Activated naive CD4-positive, alpha-beta T cell treated with anti-CD3 and anti-CD28 coated beads, Interleukin-2, amount 50 U/mL, for 72 hours (primary cell): ENCODE measurements around the gene CPS1. TPM values are rescaled to one million over a fixed set of nuclear protein-coding genes. Genes with fewer than 3 reads are reported as not detected.

Experiments
- ATAC-seq, 2 donors: fragments of 150-1000 bp; cut with Tn5 transposase; 2 replicates each; pipeline ENCODE4 v1.10.0; 2021; ENCODE audit warnings: mild to moderate bottlenecking in 2 of 2, moderate library complexity in 2 of 2
- DNase-seq, 2 donors: peaks; one replicate each; pipeline ENCODE4 v3.0.0; 2021 to 2022; ENCODE audit warnings: low spot score in 2 of 2
- H3K27ac Mint-ChIP-seq, 2 donors: one replicate each; pipeline ENCODE4 v1.8.0; 2022; ENCODE audit warnings: mild to moderate bottlenecking in 2 of 2, mixed read lengths in 2 of 2
- H3K36me3 Mint-ChIP-seq, 2 donors: one replicate each; pipeline ENCODE4 v1.8.0; 2022; ENCODE audit warnings: mixed read lengths in 2 of 2
- H3K9me3 Mint-ChIP-seq, 2 donors: one replicate each; pipeline ENCODE4 v1.8.0; 2022; ENCODE audit warnings: mixed read lengths in 2 of 2
- total RNA-seq, 2 donors: library from RNA; stranded (reverse); gene quantifications; one replicate each; pipeline ENCODE4 v1.2.3, GENCODE V29; 2022

The CPS1 gene
- total RNA-seq, 2 donors from 2014 or later: 1.5 to 3.7 TPM

DNA sequence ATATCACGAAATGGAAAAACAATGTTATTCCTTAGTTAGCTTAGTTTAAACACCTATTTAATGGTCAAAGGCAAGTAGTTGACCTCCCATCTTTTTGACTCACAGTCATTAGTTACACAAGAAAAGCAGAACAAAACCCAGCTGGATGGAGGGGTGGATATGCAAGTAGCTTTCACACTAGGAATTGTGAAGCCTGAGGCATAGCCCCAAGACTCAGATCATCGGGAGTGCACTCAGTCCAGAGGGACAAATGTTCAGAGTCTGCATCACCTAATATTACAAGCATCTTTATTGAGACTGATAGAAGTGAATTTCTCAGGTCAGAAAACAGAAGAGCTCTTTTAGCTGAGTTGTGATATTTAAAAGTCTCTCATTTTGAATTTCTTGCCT, 15.5 kb upstream of the CPS1 start:
- Mint-ChIP-seq H3K9me3 (no peaks in the 10 kb centered on the region), H3K36me3 (no peaks in the 10 kb centered on the region), H3K27ac (no peak overlapping the region)
- ATAC-seq: no peak
- DNase-seq: no peak

DNA sequence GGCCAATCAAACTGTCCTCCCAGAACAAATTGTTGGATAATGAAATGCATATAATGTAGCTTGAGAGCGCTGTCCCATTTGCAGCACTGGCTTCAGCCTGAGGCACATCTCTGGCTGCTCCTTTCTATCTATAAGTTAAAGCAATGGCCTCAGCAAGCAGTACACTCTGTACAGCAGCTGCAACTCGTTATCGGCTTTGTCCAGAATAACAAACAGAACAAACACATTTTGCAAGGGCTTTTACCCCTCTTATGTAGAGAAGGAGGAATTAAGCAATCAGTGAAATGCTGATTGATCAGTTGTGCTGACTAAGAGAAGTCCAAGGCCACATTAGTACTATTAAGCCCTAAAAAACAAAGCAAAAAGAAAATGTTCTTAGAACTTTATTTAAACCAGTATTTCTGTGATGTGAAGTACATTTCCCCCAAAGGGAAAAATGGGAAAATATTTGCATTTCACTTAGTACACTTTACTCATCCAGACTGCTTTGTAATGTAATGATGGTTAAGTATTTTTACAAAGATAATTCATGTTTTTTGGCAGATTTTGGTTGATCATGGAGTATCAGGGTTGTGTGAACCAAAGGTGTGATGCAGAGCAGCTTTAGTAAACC, 15.0 kb upstream of the CPS1 start:
- Mint-ChIP-seq H3K36me3 (no peaks in the 10 kb centered on the region), H3K27ac (no peak overlapping the region), H3K9me3 (no peaks in the 10 kb centered on the region)
- ATAC-seq (no peak), DNase-seq (no peak)

- no peaks in the 10 kb centered on the region for H3K9me3 Mint-ChIP-seq
- no peak for DNase-seq
- H3K36me3 Mint-ChIP-seq: no peaks in the 10 kb centered on the region
- ATAC-seq: no peak
- no peak overlapping the region for H3K27ac Mint-ChIP-seq
Measured at GRCh38 chr2:210544007-210544590, 12.3 kb upstream of the CPS1 start.

- Mint-ChIP-seq H3K9me3 (no peaks in the 10 kb centered on the region), H3K27ac (no peak overlapping the region), H3K36me3 (no peaks in the 10 kb centered on the region)
- ATAC-seq (no peak), DNase-seq (no peak)
Measured at GRCh38 chr2:210544831-210545230, 11.6 kb upstream of the CPS1 start.

DNA sequence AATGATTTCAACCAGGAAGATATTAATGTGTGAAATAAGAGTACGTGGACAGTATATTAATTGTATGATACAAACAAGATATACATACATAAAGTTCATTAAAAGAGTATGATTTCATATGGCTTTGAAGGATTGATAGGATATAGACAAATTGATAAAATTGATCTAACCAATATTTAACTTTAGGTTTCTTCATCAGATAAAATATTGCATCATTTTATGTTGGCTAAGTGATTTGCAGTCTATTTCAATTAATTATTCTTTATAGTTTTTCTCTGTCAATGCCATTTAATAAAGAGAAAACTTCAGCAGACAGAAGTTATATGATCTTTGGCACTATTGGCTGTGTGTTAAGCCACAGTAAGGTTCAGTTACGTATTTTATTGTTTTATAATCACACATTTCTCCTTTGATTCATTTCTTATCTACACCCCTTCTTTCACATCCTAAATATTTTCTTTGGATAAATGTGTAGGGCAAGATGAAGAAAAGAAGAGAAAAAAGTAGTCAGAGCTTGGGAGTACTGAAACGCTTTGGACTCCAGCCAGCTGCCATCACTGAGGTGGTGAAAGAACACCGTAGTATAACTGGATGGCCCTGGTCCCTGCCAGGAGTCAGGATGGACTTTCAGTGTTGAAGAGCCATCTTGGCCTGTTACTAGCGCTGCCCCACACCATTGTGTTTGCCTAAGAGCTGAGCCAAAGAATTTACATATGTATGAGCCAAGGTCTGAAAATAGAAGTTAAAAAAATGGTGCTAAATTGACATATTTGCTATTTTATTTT, 9.8 kb upstream of the CPS1 start:
- Mint-ChIP-seq H3K9me3 (no peaks in the 10 kb centered on the region), H3K27ac (no peak overlapping the region), H3K36me3 (no peaks in the 10 kb centered on the region)
- ATAC-seq: no peak
- DNase-seq: no peak

GRCh38 chr2:210548031-210548430, 8.4 kb upstream of the CPS1 start:
- no peaks in the 10 kb centered on the region for H3K36me3 Mint-ChIP-seq
- no peaks in the 10 kb centered on the region for H3K9me3 Mint-ChIP-seq
- no peak overlapping the region for H3K27ac Mint-ChIP-seq
- ATAC-seq (no peak), DNase-seq (no peak)

- Mint-ChIP-seq H3K36me3 (no peaks in the 10 kb centered on the region), H3K9me3 (no peaks in the 10 kb centered on the region), H3K27ac (no peak overlapping the region)
- DNase-seq (no peak), ATAC-seq (no peak)
Measured at GRCh38 chr2:210548878-210549384, 7.5 kb upstream of the CPS1 start.

- H3K36me3 Mint-ChIP-seq: no peaks in the 10 kb centered on the region
- no peak overlapping the region for H3K27ac Mint-ChIP-seq
- ATAC-seq: no peak
Measured at GRCh38 chr2:210551001-210551400, 5.4 kb upstream of the CPS1 start.

GRCh38 chr2:210553373-210553772, 3.0 kb upstream of the CPS1 start:
- ATAC-seq: no peak

More at GRCh38 chr2:210551001-210551400, 5.4 kb upstream of the CPS1 start:
- DNase-seq: no peak
- no peaks in the 10 kb centered on the region for H3K9me3 Mint-ChIP-seq

GRCh38 chr2:210555555-210555954, 844 bp upstream of the CPS1 start:
- no peaks in the 10 kb centered on the region for H3K9me3 Mint-ChIP-seq

More at GRCh38 chr2:210553373-210553772, 3.0 kb upstream of the CPS1 start:
- no peaks in the 10 kb centered on the region for H3K9me3 Mint-ChIP-seq
- no peak for DNase-seq
- no peaks in the 10 kb centered on the region for H3K36me3 Mint-ChIP-seq
- no peak overlapping the region for H3K27ac Mint-ChIP-seq

GRCh38 chr2:210557721-210558120, 1.3 kb downstream of the CPS1 start:
- Mint-ChIP-seq H3K9me3 (no peaks in the 10 kb centered on the region), H3K27ac (no peak overlapping the region), H3K36me3 (no peaks in the 10 kb centered on the region)
- DNase-seq (no peak), ATAC-seq (no peak)

More at GRCh38 chr2:210555555-210555954, 844 bp upstream of the CPS1 start:
- no peaks in the 10 kb centered on the region for H3K36me3 Mint-ChIP-seq
- ATAC-seq (no peak), DNase-seq (no peak)
- no peak overlapping the region for H3K27ac Mint-ChIP-seq

DNA sequence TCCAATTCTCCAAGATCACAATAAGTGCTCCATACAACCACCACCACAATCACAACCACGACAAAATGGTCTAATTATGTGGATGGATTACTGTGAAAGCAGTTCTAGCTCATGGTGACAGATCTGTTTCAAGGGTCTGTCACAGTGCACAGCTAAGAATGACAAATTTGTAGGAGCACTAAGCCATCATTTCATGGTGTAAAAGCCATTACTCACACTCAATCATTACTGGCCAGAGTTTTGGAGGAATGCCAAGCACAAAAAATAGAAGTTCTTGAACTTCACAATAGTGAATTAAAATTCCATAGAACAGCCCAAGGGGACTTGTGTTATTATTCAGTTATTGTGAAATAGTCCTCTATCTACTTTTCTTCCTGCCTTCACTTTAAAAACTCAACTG, 2.3 kb downstream of the CPS1 start:
- no peaks in the 10 kb centered on the region for H3K36me3 Mint-ChIP-seq
- H3K27ac Mint-ChIP-seq: no peak overlapping the region
- ATAC-seq (no peak), DNase-seq (no peak)
- no peaks in the 10 kb centered on the region for H3K9me3 Mint-ChIP-seq

- no peaks in the 10 kb centered on the region for H3K36me3 Mint-ChIP-seq
- no peak overlapping the region for H3K27ac Mint-ChIP-seq
- H3K9me3 Mint-ChIP-seq: no peaks in the 10 kb centered on the region
- no peak for ATAC-seq
- DNase-seq: no peak
Measured at GRCh38 chr2:210559182-210559581, 2.8 kb downstream of the CPS1 start.

DNA sequence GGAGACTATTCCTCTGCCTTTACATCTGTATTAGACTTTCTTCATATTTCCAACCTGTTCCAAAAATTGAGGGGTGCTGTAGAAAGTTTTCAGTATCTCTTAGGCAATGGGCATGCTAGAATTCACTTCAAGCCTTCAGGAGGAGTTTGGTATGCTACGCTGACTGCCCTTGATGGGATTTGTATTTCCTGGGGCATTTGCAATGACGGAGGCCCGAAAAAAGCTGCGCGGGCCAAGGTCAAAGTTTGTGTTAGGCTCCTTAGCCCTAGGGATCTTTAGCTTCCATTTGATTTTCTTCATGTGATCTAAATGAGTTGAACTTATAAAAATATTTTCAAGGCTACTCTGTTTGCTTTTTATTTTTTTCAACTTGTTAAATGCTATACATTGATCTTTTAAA, 5.1 kb downstream of the CPS1 start:
- DNase-seq (no peak), ATAC-seq (no peak)
- Mint-ChIP-seq H3K9me3 (no peaks in the 10 kb centered on the region), H3K36me3 (no peaks in the 10 kb centered on the region), H3K27ac (no peak overlapping the region)

GRCh38 chr2:210562091-210562490, 5.7 kb downstream of the CPS1 start:
- DNase-seq (no peak), ATAC-seq (no peak)
- H3K9me3 Mint-ChIP-seq: no peaks in the 10 kb centered on the region
- no peaks in the 10 kb centered on the region for H3K36me3 Mint-ChIP-seq
- H3K27ac Mint-ChIP-seq: no peak overlapping the region

- no peak overlapping the region for H3K27ac Mint-ChIP-seq
- H3K9me3 Mint-ChIP-seq: no peaks in the 10 kb centered on the region
- H3K36me3 Mint-ChIP-seq: no peaks in the 10 kb centered on the region
- ATAC-seq: no peak
- DNase-seq: no peak
Measured at GRCh38 chr2:210562502-210563080, 6.2 kb downstream of the CPS1 start.

DNA sequence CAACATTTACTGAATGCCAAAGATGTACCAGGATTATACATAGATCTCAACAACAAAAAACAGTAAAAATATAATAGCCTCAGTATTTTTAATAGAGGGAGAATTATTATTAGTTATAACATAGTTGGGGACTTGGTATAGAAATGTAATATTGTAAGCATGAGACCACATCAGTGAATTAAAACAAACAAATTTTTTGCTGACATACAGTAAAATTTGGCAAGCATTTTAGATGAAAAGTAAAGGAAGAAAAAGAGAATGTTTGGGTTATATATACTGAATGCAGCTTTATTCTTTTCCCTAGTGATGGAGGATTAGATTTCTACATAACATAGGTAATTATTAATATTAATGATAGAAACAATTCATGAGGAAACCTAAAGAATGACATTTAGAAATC, 10.9 kb downstream of the CPS1 start:
- no peak overlapping the region for H3K27ac Mint-ChIP-seq
- no peaks in the 10 kb centered on the region for H3K36me3 Mint-ChIP-seq
- no peaks in the 10 kb centered on the region for H3K9me3 Mint-ChIP-seq
- ATAC-seq (no peak), DNase-seq (no peak)
